Psoas muscle (tissue), 8 donors: Measurements from ENCODE around the gene TYMP. TPM values are rescaled to one million over a fixed set of nuclear protein-coding genes. Genes with fewer than 3 reads are reported as not detected.
A peak's percentile ranks its signal among the peaks of the same experiment; 100 is the strongest.

Experiments used
- ATAC-seq, 4 donors: fragments of 200-7000 bp; cut with Tn5 transposase; one replicate each; pipeline ENCODE4 v1.9.1; 2020; ENCODE audit warnings: moderate library complexity in 3 of 4, mild to moderate bottlenecking in 2 of 4
- DNase-seq, 2 donors: peaks; one replicate each; pipeline ENCODE4 v3.0.0-alpha.2; 2020
- H3K27ac ChIP-seq: fragments of 200-600 bp; one replicate; pipeline ENCODE4 v1.8.0; 2022
- H3K27me3 ChIP-seq, 3 donors: fragments of 200-600 bp in 1 of 3; one replicate each; pipeline versions ENCODE4 v1.6.1 to v1.8.0; 2013 to 2022; ENCODE audit warnings: low read length in 2 of 3, mild to moderate bottlenecking in 2 of 3, moderate library complexity in 1 of 3; ENCODE audit not compliant: insufficient read depth in 3 of 3
- H3K36me3 ChIP-seq, 2 donors: fragments of 200-600 bp in 1 of 2; one replicate each; pipeline versions ENCODE4 v1.6.1 to v1.8.0; 2013 to 2022; ENCODE audit warnings: low read depth in 1 of 2, mild to moderate bottlenecking in 1 of 2, moderate library complexity in 1 of 2; ENCODE audit not compliant: insufficient read depth in 1 of 2
- H3K4me1 ChIP-seq: fragments of 200-600 bp; one replicate; pipeline ENCODE4 v1.8.0; 2022
- H3K4me3 ChIP-seq: fragments of 200-600 bp; one replicate; pipeline ENCODE4 v1.8.0; 2022; ENCODE audit warnings: mild to moderate bottlenecking
- H3K9me3 ChIP-seq: fragments of 200-600 bp; one replicate; pipeline ENCODE4 v1.8.0; 2022
- WGBS, 3 donors: extraction: QIAGEN DNeasy Blood & Tissue Kit; methylation state at CpG; one replicate each; pipeline versions ENCODE4 v1.1.6 to v1.1.7; 2013; 5-methylcytosine and 5-hydroxymethylcytosine counted together
- intact Hi-C, 2 donors: fragments of 100-400 bp; cut with DNase I; formaldehyde crosslinking; loops; one replicate each; pipeline versions ENCODE4 v1.11.0 to v1.14.2; 2022
- polyA plus RNA-seq, 3 donors: library from polyadenylated mRNA; stranded (reverse); fragments of 200-250 nt; gene quantifications; one replicate each; pipeline ENCODE4 v1.2.3, GENCODE V29; 2013
- total RNA-seq, 4 donors: library from RNA; stranded (reverse); fragmentation: NEBNext Ultra II Directional in 2 of 4; extraction: Animal tissue kit (Norgen Biotek cat#: 25700) in 2 of 4; gene quantifications; one replicate each; pipeline versions ENCODE4 v1.2.1 to v1.2.4, GENCODE V29; 2021 to 2023
- TF ChIP-seq, protein P1 (sequence below): fragments of 200-600 bp; IDR thresholded peaks from one replicate; pipeline ENCODE4 v1.8.0; 2022; ENCODE audit warnings: antibody characterized with exemption
- donor health status: healthy with polysubstance abuse.
- donor health status: DM: no; HTN: no; CAD: no; lungs with moderate emphysema.
- donor health status: Bipolar disorder and iron deficiency.
- donor health status: healthy.
- donor health status: DM: yes; HTN: yes; CAD: no.
- donor health status: DM: no; HTN: no; CAD: no.
- donor health status: DM: no; HTN: no; CAD: no.
- donor health status: DM: yes; HTN: yes; CAD: no.

Gene TYMP
- total and polyA plus RNA-seq, 7 donors, result 5.0 to 26.0 (median 12.0) TPM

DNA sequence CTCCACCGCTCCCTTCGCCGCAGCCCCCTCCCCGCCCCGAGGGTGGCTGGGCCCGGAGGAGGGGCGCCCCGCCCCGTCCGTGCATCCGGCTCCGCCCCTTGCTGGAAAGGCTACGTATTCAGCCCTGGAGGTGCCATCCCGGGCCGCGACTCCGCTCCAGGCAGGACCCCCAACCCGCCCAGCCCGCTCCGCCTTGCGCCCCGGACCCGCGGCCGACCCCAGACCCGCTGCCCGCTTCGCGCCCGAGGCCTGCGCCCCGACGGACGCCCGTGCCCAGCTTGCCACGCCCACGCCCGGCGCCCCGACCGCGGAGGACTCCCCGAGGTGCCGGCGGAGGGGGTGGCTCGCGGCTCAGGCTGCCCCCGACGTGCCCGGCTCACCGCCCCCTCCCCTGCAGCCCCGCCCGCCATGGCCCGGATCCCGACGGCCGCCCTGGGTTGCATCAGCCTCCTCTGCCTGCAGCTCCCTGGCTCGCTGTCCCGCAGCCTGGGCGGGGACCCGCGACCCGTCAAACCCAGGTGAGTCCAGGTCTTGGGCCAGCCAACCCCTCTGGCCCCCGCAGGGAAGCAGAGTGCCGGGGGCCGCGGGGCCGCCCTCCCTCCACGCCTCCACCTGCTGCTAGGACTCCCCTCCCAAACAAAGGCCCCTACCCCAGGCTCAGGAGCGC, 48.2 kb downstream of the TYMP start, which contains the start of gene ADM2:
TSS of gene ADM2 (plus strand) at position 104 of the 667 bp plus-strand sequence. CDS start at position 409, 305 bp downstream.
- WGBS, 3 donors, result 2 to 3% (median 3%) methylated on average over 22 to 70 of the region's 70 CpGs
- TF ChIP-seq, protein P1, sequence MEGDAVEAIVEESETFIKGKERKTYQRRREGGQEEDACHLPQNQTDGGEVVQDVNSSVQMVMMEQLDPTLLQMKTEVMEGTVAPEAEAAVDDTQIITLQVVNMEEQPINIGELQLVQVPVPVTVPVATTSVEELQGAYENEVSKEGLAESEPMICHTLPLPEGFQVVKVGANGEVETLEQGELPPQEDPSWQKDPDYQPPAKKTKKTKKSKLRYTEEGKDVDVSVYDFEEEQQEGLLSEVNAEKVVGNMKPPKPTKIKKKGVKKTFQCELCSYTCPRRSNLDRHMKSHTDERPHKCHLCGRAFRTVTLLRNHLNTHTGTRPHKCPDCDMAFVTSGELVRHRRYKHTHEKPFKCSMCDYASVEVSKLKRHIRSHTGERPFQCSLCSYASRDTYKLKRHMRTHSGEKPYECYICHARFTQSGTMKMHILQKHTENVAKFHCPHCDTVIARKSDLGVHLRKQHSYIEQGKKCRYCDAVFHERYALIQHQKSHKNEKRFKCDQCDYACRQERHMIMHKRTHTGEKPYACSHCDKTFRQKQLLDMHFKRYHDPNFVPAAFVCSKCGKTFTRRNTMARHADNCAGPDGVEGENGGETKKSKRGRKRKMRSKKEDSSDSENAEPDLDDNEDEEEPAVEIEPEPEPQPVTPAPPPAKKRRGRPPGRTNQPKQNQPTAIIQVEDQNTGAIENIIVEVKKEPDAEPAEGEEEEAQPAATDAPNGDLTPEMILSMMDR, result no peak
- no peak for DNase-seq

GRCh38 chr22:50481045-50481439, 48.8 kb downstream of the TYMP start:
- intact Hi-C loops, result no loop called here
- H3K4me3 ChIP-seq, result peak overlapping the region; percentile 56
- peaks cover 0 to 54% (median 26%) of the 10 kb centered on the region in 3 donors for H3K27me3 ChIP-seq
- TF ChIP-seq, protein P1, result no peak
- no peaks in the 10 kb centered on the region for H3K9me3 ChIP-seq
- 3 to 4% (median 3%) methylated on average over 33 to 45 of the region's 45 CpGs for WGBS, 3 donors
- no peak overlapping the region for H3K27ac ChIP-seq
- H3K4me1 ChIP-seq, result peaks cover 4% of the 10 kb centered on the region
- no peaks in the 10 kb centered on the region for H3K36me3 ChIP-seq
- ATAC-seq (peak in 2 of 4 donors; percentile 7 to 14), DNase-seq (no peak)

More for the DNA sequence above, 48.2 kb downstream of the TYMP start, which contains the start of gene ADM2:
- ATAC-seq, result peak in 1 of 4 donors; percentile 14
- intact Hi-C loops, result no loop called here
- Histone ChIP-seq H3K4me1 (peaks cover 4% of the 10 kb centered on the region), H3K9me3 (no peaks in the 10 kb centered on the region), H3K4me3 (peak within 1 kb of the TSS; percentile 56), H3K27me3 (peaks cover 0 to 54% (median 26%) of the 10 kb centered on the region in 3 donors), H3K36me3 (no peaks in the 10 kb centered on the region), H3K27ac (no peak within 1 kb of the TSS)

- H3K27ac ChIP-seq, result no peak overlapping the region
- peaks cover 0 to 54% (median 25%) of the 10 kb centered on the region in 3 donors for H3K27me3 ChIP-seq
- no peak overlapping the region for H3K4me3 ChIP-seq
- peaks cover 4% of the 10 kb centered on the region for H3K4me1 ChIP-seq
- TF ChIP-seq, protein P1, result no peak
- H3K36me3 ChIP-seq, result no peaks in the 10 kb centered on the region
- intact Hi-C loops, result no loop called here
- DNase-seq (no peak), ATAC-seq (no peak)
- H3K9me3 ChIP-seq, result no peaks in the 10 kb centered on the region
- 60 to 74% (median 64%) methylated on average over 11 of the region's 11 CpGs for whole genome bisulfite sequencing, 3 donors
Observed at GRCh38 chr22:50479721-50480120, 50.1 kb downstream of the TYMP start.

DNA sequence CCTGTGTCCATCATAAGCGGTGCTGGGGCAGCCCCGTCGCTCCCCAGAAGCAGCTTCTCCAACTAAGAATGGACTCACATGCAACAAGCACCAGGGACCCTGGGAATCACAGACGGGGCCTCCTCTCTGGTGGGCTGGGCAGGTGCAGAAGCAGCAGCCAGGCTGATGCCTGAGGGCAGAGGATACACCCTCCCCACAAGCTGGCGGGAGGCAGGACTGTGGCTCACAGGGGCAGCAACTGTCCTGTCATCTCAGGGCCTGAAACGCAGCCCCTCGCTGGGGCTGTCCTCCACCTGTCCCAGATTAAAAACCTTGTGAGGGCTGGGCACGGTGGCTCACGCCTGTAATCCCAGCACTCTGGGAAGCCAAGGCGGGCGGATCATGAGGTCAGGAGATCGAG, 51.9 kb downstream of the TYMP start:
- peaks cover 0 to 39% (median 22%) of the 10 kb centered on the region in 3 donors for H3K27me3 ChIP-seq
- H3K27ac ChIP-seq, result no peak overlapping the region
- DNase-seq, result no peak
- peaks cover 14% of the 10 kb centered on the region for H3K4me1 ChIP-seq
- H3K36me3 ChIP-seq, result no peaks in the 10 kb centered on the region
- 73 to 82% (median 78%) methylated on average over 12 of the region's 12 CpGs for WGBS, 3 donors
- no peak for ATAC-seq
- intact Hi-C loops, result no loop called here
- no peaks in the 10 kb centered on the region for H3K9me3 ChIP-seq
- TF ChIP-seq, protein P1, result no peak
- H3K4me3 ChIP-seq, result no peak overlapping the region
